Stimulated activated CD8-positive, alpha-beta memory T cell treated with anti-CD3 and anti-CD28 coated beads, Interleukin-15, amount 100 ng/mL, for 48 hours (primary cell): Measurements from ENCODE around the gene TAOK1.
"Not testable (repeated sequence)": the region's sequence is repeated elsewhere in the genome, so short reads cannot be mapped to it uniquely, and the experiment has no call there.

Source experiments
- DNase-seq, 2 donors: peaks; one replicate each; pipeline ENCODE4 v3.0.0-alpha.2; 2020; ENCODE audit warnings: low read depth in 2 of 2

Gene TAOK1

GRCh38 chr17:29549177-29549923 is 159.2 kb downstream of the TAOK1 start:
- DNase-seq: no peak

DNA sequence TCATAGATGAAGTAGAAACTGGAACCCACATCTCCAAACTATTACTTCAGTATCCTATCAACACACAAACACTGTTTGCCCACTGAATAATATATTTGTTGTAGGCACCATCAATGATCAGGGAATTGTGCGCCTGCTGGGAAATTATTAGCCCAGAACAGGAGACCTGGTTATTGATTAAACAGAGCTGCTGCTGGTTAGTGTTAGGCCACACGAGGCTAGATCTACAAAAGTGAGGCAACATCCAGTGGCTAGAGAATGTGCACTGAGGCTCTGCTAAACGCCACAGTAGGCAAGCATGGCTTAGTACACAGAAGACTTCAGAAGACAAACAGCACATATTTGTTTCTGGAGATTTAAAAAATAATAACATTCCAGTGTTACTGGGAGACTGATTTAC is 165.7 kb downstream of the TAOK1 start:
- DNase-seq: no peak

GRCh38 chr17:29557085-29557738 is 167.0 kb downstream of the TAOK1 start:
- DNase-seq: no peak

- DNase-seq: no peak
Observed at GRCh38 chr17:29557739-29558116, 167.6 kb downstream of the TAOK1 start.

GRCh38 chr17:29558139-29558538 is 168.0 kb downstream of the TAOK1 start:
- DNase-seq: not testable (repeated sequence)

DNA sequence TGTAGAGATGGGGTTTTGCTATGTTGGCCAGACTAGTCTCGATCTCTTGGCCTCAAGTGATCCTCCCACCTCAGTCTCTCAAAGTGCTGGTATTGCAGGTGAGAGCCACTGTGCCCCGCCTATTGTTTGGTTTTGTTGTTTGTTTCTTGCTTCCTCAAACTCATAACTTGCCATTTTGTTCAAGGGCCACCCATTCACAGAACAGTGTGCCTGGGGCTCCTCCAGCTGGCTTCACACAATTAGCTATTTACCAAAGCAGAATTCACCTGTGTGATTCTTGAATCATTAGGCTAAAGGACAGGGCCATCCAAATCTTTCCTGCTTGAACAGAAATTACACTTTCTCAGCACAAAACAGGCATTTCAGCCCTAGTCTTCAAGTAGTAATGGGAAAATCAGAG is 169.5 kb downstream of the TAOK1 start:
- no peak for DNase-seq

DNA sequence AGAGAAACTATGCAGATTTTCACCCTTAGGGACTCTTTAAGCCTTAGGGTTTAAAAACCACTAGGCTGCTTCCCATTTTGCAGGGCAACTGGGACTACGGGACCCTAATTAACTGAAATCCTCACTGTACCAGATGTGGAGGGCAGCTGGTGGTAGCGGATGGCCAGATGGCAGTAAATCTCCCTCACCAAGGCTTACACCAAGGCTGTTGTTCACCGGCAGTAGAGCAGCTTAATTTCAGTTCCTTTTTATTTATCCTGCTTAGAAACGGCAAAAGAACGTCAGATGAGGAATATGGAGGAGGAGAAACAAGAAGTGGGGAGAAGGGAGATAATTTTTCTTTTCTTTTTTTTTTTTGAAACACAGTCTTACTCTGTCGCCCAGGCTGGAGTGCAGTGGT is 170.2 kb downstream of the TAOK1 start:
- DNase-seq: no peak

- no peak for DNase-seq
Observed at GRCh38 chr17:29561554-29562517, 171.7 kb downstream of the TAOK1 start.

DNA sequence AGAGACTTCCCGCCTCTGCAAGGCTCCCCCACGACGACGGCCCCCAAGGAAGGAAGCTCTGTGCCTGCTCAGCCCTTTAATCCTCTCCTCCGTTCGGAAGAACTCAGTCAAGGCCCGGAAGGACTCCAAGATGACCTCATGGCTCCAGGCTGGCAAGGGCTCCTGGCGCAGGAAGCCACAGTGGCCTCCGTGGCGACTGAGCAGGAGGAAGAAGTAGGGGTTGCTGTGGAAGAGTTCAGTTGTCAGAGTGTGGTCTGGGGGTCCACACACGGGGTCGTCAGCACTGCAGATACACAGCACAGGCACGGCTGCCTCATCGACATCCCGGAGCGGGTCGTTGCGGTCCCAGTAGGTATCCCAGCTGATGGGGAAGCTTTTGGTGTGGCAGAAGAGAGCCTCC is 172.5 kb downstream of the TAOK1 start:
- no peak for DNase-seq

DNA sequence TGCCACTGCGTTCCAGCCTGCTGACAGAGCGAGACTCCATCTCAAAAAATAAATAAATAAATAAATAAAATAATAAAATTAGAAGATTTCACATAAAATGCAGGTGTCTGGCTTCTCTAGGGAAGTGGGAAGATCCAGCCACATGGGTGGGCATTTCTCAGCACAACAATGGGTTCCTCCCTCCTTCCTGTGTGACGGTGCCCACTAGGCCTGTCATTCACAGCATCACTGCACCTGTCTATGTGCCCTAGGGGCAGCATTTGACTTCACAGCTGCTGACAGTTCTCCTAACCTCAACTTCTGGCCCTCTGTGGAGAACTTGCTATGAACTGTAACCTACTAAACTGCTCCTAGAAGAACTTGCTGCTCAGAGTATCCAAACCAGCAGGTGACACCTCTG is 173.7 kb downstream of the TAOK1 start:
- no peak for DNase-seq

DNA sequence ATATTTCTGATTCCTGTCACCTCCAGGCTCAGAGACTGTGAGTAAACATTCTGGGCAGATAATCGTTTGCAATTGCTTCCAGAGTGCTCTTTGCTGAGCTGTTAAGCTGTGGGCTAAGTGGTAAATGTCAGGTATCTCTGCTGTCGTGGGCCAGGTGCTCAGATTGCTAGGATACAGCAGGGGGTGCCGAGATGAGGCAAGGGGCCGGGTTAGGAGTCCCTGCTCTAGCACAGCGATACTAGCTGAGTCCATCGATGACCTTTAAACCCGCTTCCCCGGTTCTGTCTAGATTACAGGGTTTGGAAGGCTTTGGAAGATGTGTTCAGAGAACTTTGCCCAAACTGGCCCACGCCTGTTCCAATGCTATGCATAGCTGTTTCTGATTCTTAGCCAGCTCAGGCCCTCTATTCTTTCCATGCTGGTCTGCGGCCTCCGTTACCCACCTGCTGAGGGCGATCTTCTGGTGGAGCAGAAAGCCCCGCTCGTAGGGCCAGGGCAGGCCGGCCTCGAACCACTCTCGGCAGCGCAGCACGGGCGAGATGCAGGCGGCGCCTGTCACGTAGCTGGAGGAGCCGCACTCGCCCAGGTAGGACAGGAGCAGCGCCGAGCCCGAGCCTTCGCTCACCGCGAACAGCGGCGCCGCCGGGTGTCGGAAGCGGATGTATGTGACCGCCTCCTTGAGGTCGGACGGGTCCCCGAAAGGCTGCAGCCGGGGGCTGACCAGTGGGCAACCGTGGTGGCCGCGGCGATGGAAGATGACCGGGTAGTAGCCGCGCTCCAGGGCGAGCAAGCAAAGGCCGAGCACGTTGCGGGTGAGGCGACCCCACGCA is 175.7 kb downstream of the TAOK1 start:
- peak in 1 of 2 donors; percentile 36 for DNase-seq

GRCh38 chr17:29566473-29567303 is 176.5 kb downstream of the TAOK1 start, which contains the start of gene ABHD15:
Gene ABHD15 (minus strand): TSS chr17:29567037. CDS start chr17:29566966, 71 bp downstream.
- DNase-seq: peak; percentile 41 to 64

- no peak for DNase-seq
Observed at GRCh38 chr17:29567304-29567553, 177.1 kb downstream of the TAOK1 start.

DNA sequence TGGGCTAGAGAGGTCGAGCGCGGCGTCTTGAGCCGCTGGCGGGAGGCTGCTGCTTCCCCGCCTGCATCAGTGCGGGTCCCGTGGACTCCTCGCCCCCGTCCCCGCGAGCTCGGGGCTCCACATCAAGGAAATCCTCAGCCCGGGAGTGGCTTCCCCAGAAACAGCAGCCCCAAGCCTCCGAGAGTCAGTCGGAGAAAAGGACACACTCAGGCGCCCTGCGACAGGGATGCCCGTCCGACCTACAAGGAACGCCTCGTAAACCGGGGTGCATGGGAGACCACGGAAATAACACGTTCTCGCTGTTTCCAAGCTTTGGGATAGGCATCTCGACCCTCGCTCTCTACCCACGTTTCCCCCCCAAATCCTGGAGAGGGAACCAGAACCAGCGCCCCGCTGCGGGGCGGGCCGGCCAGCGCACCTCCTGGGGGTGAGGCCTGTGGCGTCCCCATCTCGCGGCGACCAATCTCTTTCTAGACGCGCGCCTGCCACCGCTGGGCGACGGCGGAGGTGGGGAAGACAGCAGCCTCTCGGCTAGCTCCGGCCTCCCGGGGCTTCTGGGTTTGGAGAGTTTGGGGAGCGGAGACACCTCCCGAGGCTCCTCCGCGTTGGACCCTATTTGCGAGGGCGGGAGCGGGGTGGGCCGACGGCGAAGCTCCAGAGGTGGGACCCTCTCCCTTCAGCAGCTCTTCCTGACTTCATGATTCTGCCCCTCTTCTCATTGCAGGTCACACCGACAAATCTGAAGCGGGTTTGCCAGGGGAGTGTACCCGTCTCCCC is 177.6 kb downstream of the TAOK1 start:
- peak; percentile 72 to 73 for DNase-seq

GRCh38 chr17:29568331-29569244 is 178.4 kb downstream of the TAOK1 start, which contains the start of gene TP53I13:
Gene TP53I13 (plus strand): TSS chr17:29568701. CDS start chr17:29568759, 58 bp downstream.
- DNase-seq: peak; percentile 76 to 83

DNA sequence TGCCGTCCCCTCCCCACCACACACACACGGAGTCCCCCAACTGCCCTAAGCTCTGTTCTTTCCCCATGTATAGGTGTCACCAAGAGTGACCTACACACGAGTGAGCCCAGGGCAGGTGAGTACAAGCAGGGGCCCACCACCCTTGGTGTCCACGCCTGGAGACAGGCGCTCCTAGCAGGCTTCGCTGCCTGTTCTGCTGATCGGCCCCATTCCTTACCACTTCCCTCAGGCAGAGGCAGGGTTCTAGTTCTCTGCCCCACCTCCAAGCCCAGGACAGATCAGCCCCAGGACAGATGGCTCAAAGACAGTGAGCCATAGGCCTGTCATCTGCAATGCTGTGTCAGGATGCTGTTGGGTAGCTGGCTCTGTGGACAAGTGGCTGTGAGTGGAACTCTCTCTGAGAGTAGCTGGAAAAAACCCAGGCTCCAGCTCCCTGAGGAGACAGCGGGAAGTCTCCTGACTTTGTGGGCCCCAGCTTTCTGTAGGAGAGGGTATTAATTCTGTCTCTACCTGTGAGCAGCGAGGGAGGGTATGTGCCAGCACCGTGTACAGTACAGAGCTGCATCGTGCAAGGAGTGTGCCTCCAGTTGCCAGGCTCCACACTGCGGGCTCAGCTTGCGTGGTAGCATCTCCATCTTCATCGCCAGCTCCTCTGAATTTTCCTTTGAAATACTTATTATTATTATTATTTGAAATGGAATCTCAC is 179.2 kb downstream of the TAOK1 start:
- no peak for DNase-seq

DNA sequence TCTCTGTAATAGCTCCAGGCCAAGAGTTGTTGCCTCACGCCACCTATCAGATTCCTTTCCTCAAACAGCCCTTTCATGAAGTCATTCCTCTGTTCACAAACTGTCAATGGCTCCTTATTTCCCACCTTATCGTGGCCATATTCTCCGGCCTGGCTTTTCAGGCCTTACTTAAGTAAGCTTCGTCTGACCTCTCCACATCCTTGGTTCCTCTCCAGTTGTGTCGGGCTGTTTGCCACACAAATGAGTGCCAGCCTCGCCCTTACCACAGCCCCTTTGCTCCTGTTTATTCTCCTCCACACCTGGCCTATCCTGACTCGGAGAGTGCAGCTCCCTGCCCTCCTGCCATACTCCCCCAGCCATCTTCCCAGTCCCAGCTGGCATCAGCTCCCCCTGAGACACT is 180.4 kb downstream of the TAOK1 start:
- no peak for DNase-seq

GRCh38 chr17:29571486-29571882 is 181.3 kb downstream of the TAOK1 start:
- no peak for DNase-seq
